CD14-positive monocyte (primary cell): ENCODE results near the gene FRAS1. TPM values are rescaled to one million over a fixed set of nuclear protein-coding genes. Genes with fewer than 3 reads are reported as not detected.

Experiments
- DNase-seq, 3 donors: peaks; one replicate each; pipeline ENCODE4 v3.0.0-alpha.2; 2011 to 2022
- H2AFZ ChIP-seq: 2 replicates; pipeline ENCODE4 v1.6.0; 2012; ENCODE audit warnings: mild to moderate bottlenecking, low read depth, low read length, inconsistent platforms; ENCODE audit not compliant: insufficient read depth, poor library complexity, severe bottlenecking
- H3K27ac ChIP-seq, 2 donors: 1 replicate in 1 of 2; 2 replicates in 1 of 2; pipeline ENCODE4 v1.5.1; 2012 to 2013; ENCODE audit warnings: low read length in 2 of 2, control low read depth in 1 of 2, inconsistent platforms in 1 of 2, low read depth in 1 of 2, mild to moderate bottlenecking in 1 of 2
- H3K27me3 ChIP-seq, 2 donors: one replicate each; pipeline versions ENCODE4 v1.6.0 to v1.6.1; 2011 to 2013; ENCODE audit warnings: low read length in 2 of 2; ENCODE audit not compliant: control insufficient read depth in 2 of 2, insufficient read depth in 2 of 2
- H3K36me3 ChIP-seq, 2 donors: replicated peaks in 1 of 2; 1 replicate in 1 of 2; 2 replicates in 1 of 2; pipeline versions ENCODE4 v1.5.1 to v1.6.1; 2012 to 2013; ENCODE audit warnings: low read length in 2 of 2, control low read depth in 1 of 2, inconsistent platforms in 1 of 2, mild to moderate bottlenecking in 1 of 2; ENCODE audit not compliant: insufficient read depth in 2 of 2, control insufficient read depth in 1 of 2
- H3K4me1 ChIP-seq, 2 donors: 1 replicate in 1 of 2; 2 replicates in 1 of 2; pipeline versions ENCODE4 v1.5.1 to v1.6.1; 2012 to 2013; ENCODE audit warnings: low read length in 2 of 2, control low read depth in 1 of 2, inconsistent platforms in 1 of 2, mild to moderate bottlenecking in 1 of 2, moderate library complexity in 1 of 2; ENCODE audit not compliant: insufficient read depth in 2 of 2, control insufficient read depth in 1 of 2
- H3K4me2 ChIP-seq: replicated peaks from 2 replicates; pipeline ENCODE3; 2012; ENCODE audit warnings: low read length, moderate library complexity, mild to moderate bottlenecking; ENCODE audit not compliant: poor library complexity, severe bottlenecking; ENCODE audit errors: extremely low read depth
- H3K4me3 ChIP-seq, 3 experiments: fragments of 200-600 bp in 1 of 3; sonication (generic) in 1 of 3; replicated peaks in 1 of 3; 1 replicate in 2 of 3; 2 replicates in 1 of 3; pipeline ENCODE4 v1.5.1; 2011 to 2013; ENCODE audit warnings: low read length in 3 of 3, mild to moderate bottlenecking in 3 of 3, control low read depth in 2 of 3, low read depth in 2 of 3, inconsistent platforms in 1 of 3, moderate library complexity in 1 of 3
- H3K79me2 ChIP-seq: 2 replicates; pipeline ENCODE4 v1.6.0; 2012; ENCODE audit warnings: mild to moderate bottlenecking, control low read depth, inconsistent platforms, low read length, moderate library complexity; ENCODE audit not compliant: insufficient read depth
- H3K9ac ChIP-seq: 2 replicates; pipeline ENCODE4 v1.6.0; 2017; ENCODE audit warnings: low read length, mild to moderate bottlenecking; ENCODE audit not compliant: insufficient read depth, poor library complexity, severe bottlenecking
- H3K9me3 ChIP-seq, 2 donors: replicated peaks in 1 of 2; 1 replicate in 1 of 2; 2 replicates in 1 of 2; pipeline versions ENCODE4 v1.5.1 to v1.6.1; 2012 to 2013; ENCODE audit warnings: low read length in 2 of 2, control low read depth in 1 of 2; ENCODE audit not compliant: control insufficient read depth in 1 of 2, insufficient read depth in 1 of 2
- H4K20me1 ChIP-seq: 2 replicates; pipeline ENCODE4 v1.6.0; 2012; ENCODE audit warnings: mild to moderate bottlenecking, low read length, control low read depth, moderate library complexity; ENCODE audit not compliant: insufficient read depth
- H3K27ac Mint-ChIP-seq, 7 donors: one replicate each; pipeline ENCODE4 v1.8.0; 2020; ENCODE audit warnings: mild to moderate bottlenecking in 7 of 7, mixed read lengths in 7 of 7, moderate library complexity in 6 of 7, inconsistent platforms in 2 of 7
- H3K27me3 Mint-ChIP-seq, 3 donors: one replicate each; pipeline ENCODE4 v1.8.0; 2021 to 2022; ENCODE audit warnings: low read depth in 3 of 3, mild to moderate bottlenecking in 3 of 3, mixed read lengths in 3 of 3, moderate library complexity in 3 of 3, inconsistent platforms in 1 of 3
- H3K36me3 Mint-ChIP-seq, 2 donors: one replicate each; pipeline ENCODE4 v1.8.0; 2020; ENCODE audit warnings: mixed read lengths in 2 of 2, inconsistent platforms in 1 of 2, mild to moderate bottlenecking in 1 of 2
- H3K4me1 Mint-ChIP-seq: one replicate; pipeline ENCODE4 v1.8.0; 2020; ENCODE audit warnings: mild to moderate bottlenecking, mixed read lengths
- H3K4me3 Mint-ChIP-seq, 2 donors: one replicate each; pipeline ENCODE4 v1.8.0; 2020; ENCODE audit warnings: mild to moderate bottlenecking in 2 of 2, mixed read lengths in 2 of 2, moderate library complexity in 1 of 2
- H3K9me3 Mint-ChIP-seq, 7 donors: one replicate each; pipeline ENCODE4 v1.8.0; 2020 to 2022; ENCODE audit warnings: mixed read lengths in 7 of 7, mild to moderate bottlenecking in 6 of 7, moderate library complexity in 6 of 7, inconsistent platforms in 2 of 7
- WGBS: methylation state at CpG from one replicate; pipeline ENCODE4 v1.1.5; 2013; ENCODE audit warnings: missing lambda C conversion rate; ENCODE audit not compliant: insufficient coverage; 5-methylcytosine and 5-hydroxymethylcytosine counted together
- intact Hi-C, 2 donors: fragments of 100-400 bp; cut with micrococcal nuclease; formaldehyde crosslinking; loops; one replicate each; pipeline versions ENCODE4 v1.15.0 to v1.15.1; 2023
- polyA plus RNA-seq, 3 donors: library from polyadenylated mRNA; depleted of rRNA in 1 of 3; unstranded in 2 of 3; stranded (reverse) in 1 of 3; fragments of 300-500 nt in 2 of 3; fragments of >200 nt in 1 of 3; fragmentation: Illumina TruSeq in 2 of 3; gene quantifications; 1 replicate in 2 of 3; 2 replicates in 1 of 3; pipeline ENCODE4 v1.2.3, GENCODE V29; 2012 to 2021
- TF ChIP-seq, protein P1 (sequence below): fragments of 200-600 bp; IDR thresholded peaks from one replicate; pipeline ENCODE4 v1.8.0; 2022; ENCODE audit warnings: antibody characterized with exemption, mild to moderate bottlenecking

FRAS1 gene
- polyA plus RNA-seq, 3 donors, result not detected

DNA sequence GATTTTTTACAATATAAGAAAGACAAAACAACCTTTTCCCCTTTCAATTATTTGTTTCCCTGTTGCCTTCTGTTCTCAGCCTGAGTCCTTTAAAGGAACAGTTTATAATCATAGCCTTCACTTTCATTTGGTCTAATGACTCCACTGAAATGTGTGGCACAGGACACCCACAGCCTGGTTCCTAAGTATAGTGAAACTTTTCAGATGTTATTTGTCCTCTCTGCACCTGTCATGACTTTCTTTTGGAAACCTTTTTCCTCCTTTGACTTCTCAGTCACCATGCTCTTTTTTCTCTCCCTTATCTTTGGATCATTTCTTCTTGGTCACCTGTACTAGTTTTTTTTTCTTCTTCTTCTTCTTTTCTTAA, 256.6 kb downstream of the FRAS1 start:
- intact Hi-C loops, result no loop called here
- no peaks in the 10 kb centered on the region for H3K79me2 ChIP-seq
- H3K9me3 ChIP-seq, result no peaks in the 10 kb centered on the region
- no peak overlapping the region for H3K4me2 ChIP-seq
- no peaks in the 10 kb centered on the region for H4K20me1 ChIP-seq
- no peaks in the 10 kb centered on the region for H3K36me3 ChIP-seq
- H3K27me3 Mint-ChIP-seq, result peaks cover 0 to 8% (median 5%) of the 10 kb centered on the region in 3 donors
- no peak overlapping the region for H3K4me3 Mint-ChIP-seq
- no peak overlapping the region for H3K9ac ChIP-seq
- TF ChIP-seq, protein P1, sequence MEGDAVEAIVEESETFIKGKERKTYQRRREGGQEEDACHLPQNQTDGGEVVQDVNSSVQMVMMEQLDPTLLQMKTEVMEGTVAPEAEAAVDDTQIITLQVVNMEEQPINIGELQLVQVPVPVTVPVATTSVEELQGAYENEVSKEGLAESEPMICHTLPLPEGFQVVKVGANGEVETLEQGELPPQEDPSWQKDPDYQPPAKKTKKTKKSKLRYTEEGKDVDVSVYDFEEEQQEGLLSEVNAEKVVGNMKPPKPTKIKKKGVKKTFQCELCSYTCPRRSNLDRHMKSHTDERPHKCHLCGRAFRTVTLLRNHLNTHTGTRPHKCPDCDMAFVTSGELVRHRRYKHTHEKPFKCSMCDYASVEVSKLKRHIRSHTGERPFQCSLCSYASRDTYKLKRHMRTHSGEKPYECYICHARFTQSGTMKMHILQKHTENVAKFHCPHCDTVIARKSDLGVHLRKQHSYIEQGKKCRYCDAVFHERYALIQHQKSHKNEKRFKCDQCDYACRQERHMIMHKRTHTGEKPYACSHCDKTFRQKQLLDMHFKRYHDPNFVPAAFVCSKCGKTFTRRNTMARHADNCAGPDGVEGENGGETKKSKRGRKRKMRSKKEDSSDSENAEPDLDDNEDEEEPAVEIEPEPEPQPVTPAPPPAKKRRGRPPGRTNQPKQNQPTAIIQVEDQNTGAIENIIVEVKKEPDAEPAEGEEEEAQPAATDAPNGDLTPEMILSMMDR, result no peak
- peaks cover 0 to 9% of the 10 kb centered on the region in 2 donors for H3K27me3 ChIP-seq
- H3K36me3 Mint-ChIP-seq, result no peaks in the 10 kb centered on the region
- no peaks in the 10 kb centered on the region for H3K4me1 Mint-ChIP-seq
- DNase-seq, result no peak
- no peak overlapping the region for H3K27ac Mint-ChIP-seq
- H3K9me3 Mint-ChIP-seq, result peaks cover 0 to 2% (median 0%) of the 10 kb centered on the region in 7 donors
- H3K27ac ChIP-seq, result no peak overlapping the region
- H2AFZ ChIP-seq, result no peak overlapping the region
- no peak overlapping the region for H3K4me3 ChIP-seq
- no peaks in the 10 kb centered on the region for H3K4me1 ChIP-seq

DNA sequence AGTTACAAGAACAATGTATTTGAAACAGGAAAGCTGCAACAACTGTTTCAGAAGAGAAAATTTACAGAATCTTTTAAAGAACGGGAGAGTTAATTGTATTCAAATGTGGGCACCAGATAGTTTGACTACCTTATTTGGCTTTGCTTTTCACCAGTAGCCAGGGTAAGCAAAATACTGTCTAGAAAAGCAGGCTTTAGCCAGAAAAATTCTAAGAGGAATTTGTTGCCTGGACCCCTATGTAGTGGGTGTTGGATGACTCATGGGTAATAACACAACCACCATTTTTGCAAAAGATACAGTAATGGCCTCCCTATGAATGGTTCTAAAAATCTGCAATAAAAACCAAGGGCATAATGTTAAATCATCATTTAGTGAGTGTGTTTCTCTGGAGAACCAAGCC, 261.0 kb downstream of the FRAS1 start:
- no peak overlapping the region for H3K27ac Mint-ChIP-seq
- H3K9me3 Mint-ChIP-seq, result peaks cover 0 to 2% (median 0%) of the 10 kb centered on the region in 7 donors
- H3K36me3 Mint-ChIP-seq, result no peaks in the 10 kb centered on the region
- Histone ChIP-seq H3K36me3 (no peaks in the 10 kb centered on the region), H4K20me1 (no peaks in the 10 kb centered on the region), H3K4me3 (no peak overlapping the region), H3K27ac (no peak overlapping the region), H3K79me2 (no peaks in the 10 kb centered on the region), H3K9ac (no peak overlapping the region), H3K27me3 (peaks cover 0 to 12% of the 10 kb centered on the region in 2 donors), H3K9me3 (no peaks in the 10 kb centered on the region), H3K4me1 (no peaks in the 10 kb centered on the region), H3K4me2 (no peak overlapping the region), H2AFZ (no peak overlapping the region)
- peaks cover 8% of the 10 kb centered on the region for H3K4me1 Mint-ChIP-seq
- no peak for DNase-seq
- WGBS, result 100% methylated on average over 1 of the region's 1 CpG
- intact Hi-C loops, result no loop called here
- no peak overlapping the region for H3K4me3 Mint-ChIP-seq
- H3K27me3 Mint-ChIP-seq, result peaks cover 0 to 6% (median 4%) of the 10 kb centered on the region in 3 donors
- TF ChIP-seq, protein P1, result no peak
